Urinary bladder (tissue), 4 donors: ENCODE measurements around the gene ZFP3. TPM values are rescaled to one million over a fixed set of nuclear protein-coding genes. Genes with fewer than 3 reads are reported as not detected.
"Not testable (repeated sequence)": the region's sequence is repeated elsewhere in the genome, so short reads cannot be mapped to it uniquely, and the experiment has no call there.

Experiments
- DNase-seq: peaks from one replicate; pipeline ENCODE4 v3.0.0-alpha.2; 2015; ENCODE audit errors: extremely low spot score
- H3K27ac ChIP-seq: one replicate; pipeline ENCODE4 v1.5.1; 2013; ENCODE audit warnings: low read depth, mild to moderate bottlenecking, moderate library complexity
- H3K36me3 ChIP-seq: one replicate; pipeline ENCODE4 v1.6.1; 2013; ENCODE audit warnings: mild to moderate bottlenecking, moderate library complexity; ENCODE audit not compliant: insufficient read depth
- H3K4me1 ChIP-seq: one replicate; pipeline ENCODE4 v1.6.1; 2013; ENCODE audit warnings: mild to moderate bottlenecking, moderate library complexity; ENCODE audit not compliant: insufficient read depth
- H3K4me3 ChIP-seq: one replicate; pipeline ENCODE4 v1.5.1; 2013; ENCODE audit warnings: low read depth, low read length
- WGBS: extraction: QIAGEN DNeasy Blood & Tissue Kit; methylation state at CpG from one replicate; pipeline ENCODE4 v1.1.7; 2013; 5-methylcytosine and 5-hydroxymethylcytosine counted together
- polyA plus RNA-seq: library from polyadenylated mRNA; stranded (reverse); fragments of 200-250 nt; gene quantifications from one replicate; pipeline ENCODE4 v1.2.3, GENCODE V29; 2013
- total RNA-seq: library from RNA; depleted of rRNA; stranded (reverse); fragments of >200 nt; gene quantifications from one replicate; pipeline ENCODE4 v1.2.3, GENCODE V29; 2014
- donor health status: healthy with polysubstance abuse.
- donor health status: healthy.

Gene ZFP3
- total and polyA plus RNA-seq, 2 donors: 3.9 to 9.2 TPM

- not testable (repeated sequence) for H3K36me3 ChIP-seq, H3K4me1 ChIP-seq, H3K4me3 ChIP-seq, H3K27ac ChIP-seq, DNase-seq
- WGBS: 69% methylated on average over 5 of the region's 5 CpGs
Observed at GRCh38 chr17:5124125-5124760, 46.0 kb downstream of the ZFP3 start.

GRCh38 chr17:5124896-5125295 lies 46.6 kb downstream of the ZFP3 start:
- 81% methylated on average over 7 of the region's 7 CpGs for WGBS
- not testable (repeated sequence) for DNase-seq, H3K36me3 ChIP-seq

GRCh38 chr17:5126719-5127488 lies 48.6 kb downstream of the ZFP3 start:
- no peaks in the 10 kb centered on the region for H3K36me3 ChIP-seq
- peaks cover 2% of the 10 kb centered on the region for H3K4me1 ChIP-seq
- DNase-seq: no peak
- no peak overlapping the region for H3K4me3 ChIP-seq
- WGBS: 79% methylated on average over 17 of the region's 17 CpGs
- H3K27ac ChIP-seq: no peak overlapping the region

More at GRCh38 chr17:5124896-5125295, 46.6 kb downstream of the ZFP3 start:
- not testable (repeated sequence) for H3K4me3 ChIP-seq, H3K4me1 ChIP-seq, H3K27ac ChIP-seq

GRCh38 chr17:5127910-5128309 lies 49.6 kb downstream of the ZFP3 start:
- WGBS: 64% methylated on average over 4 of the region's 4 CpGs
- Histone ChIP-seq H3K36me3 (no peaks in the 10 kb centered on the region), H3K4me3 (no peak overlapping the region), H3K27ac (no peak overlapping the region), H3K4me1 (peaks cover 2% of the 10 kb centered on the region)
- DNase-seq: no peak

GRCh38 chr17:5128387-5128786 lies 50.1 kb downstream of the ZFP3 start:
- not testable (repeated sequence) for DNase-seq, H3K27ac ChIP-seq, H3K4me1 ChIP-seq, H3K36me3 ChIP-seq, H3K4me3 ChIP-seq
- WGBS: 85% methylated on average over 8 of the region's 8 CpGs

- WGBS: 91% methylated on average over 11 of the region's 11 CpGs
- Histone ChIP-seq H3K4me1 (no peaks in the 10 kb centered on the region), H3K4me3 (no peak overlapping the region), H3K27ac (no peak overlapping the region), H3K36me3 (no peaks in the 10 kb centered on the region)
- DNase-seq: no peak
Observed at GRCh38 chr17:5128905-5129535, 50.8 kb downstream of the ZFP3 start.

GRCh38 chr17:5129770-5130169 lies 51.5 kb downstream of the ZFP3 start:
- not testable (repeated sequence) for DNase-seq
- WGBS: 91% methylated on average over 8 of the region's 8 CpGs

GRCh38 chr17:5130261-5130660 lies 52.0 kb downstream of the ZFP3 start:
- H3K4me1 ChIP-seq, DNase-seq, H3K4me3 ChIP-seq, H3K27ac ChIP-seq, H3K36me3 ChIP-seq: not testable (repeated sequence)
- WGBS: 93% methylated on average over 10 of the region's 10 CpGs

More at GRCh38 chr17:5129770-5130169, 51.5 kb downstream of the ZFP3 start:
- H3K4me3 ChIP-seq, H3K4me1 ChIP-seq, H3K36me3 ChIP-seq, H3K27ac ChIP-seq: not testable (repeated sequence)

- WGBS: 76% methylated on average over 5 of the region's 5 CpGs
- not testable (repeated sequence) for H3K27ac ChIP-seq, H3K4me1 ChIP-seq, H3K4me3 ChIP-seq, H3K36me3 ChIP-seq, DNase-seq
Observed at GRCh38 chr17:5130687-5131086, 52.4 kb downstream of the ZFP3 start.

GRCh38 chr17:5131146-5131715 lies 53.0 kb downstream of the ZFP3 start:
- no peak overlapping the region for H3K4me3 ChIP-seq
- no peaks in the 10 kb centered on the region for H3K36me3 ChIP-seq
- no peak for DNase-seq
- no peak overlapping the region for H3K27ac ChIP-seq
- WGBS: 91% methylated on average over 7 of the region's 7 CpGs
- no peaks in the 10 kb centered on the region for H3K4me1 ChIP-seq

GRCh38 chr17:5131799-5132502 lies 53.7 kb downstream of the ZFP3 start:
- 81% methylated on average over 16 of the region's 16 CpGs for whole genome bisulfite sequencing
- H3K4me1 ChIP-seq, H3K36me3 ChIP-seq, H3K4me3 ChIP-seq, DNase-seq, H3K27ac ChIP-seq: not testable (repeated sequence)

- not testable (repeated sequence) for H3K4me3 ChIP-seq, DNase-seq, H3K27ac ChIP-seq, H3K36me3 ChIP-seq, H3K4me1 ChIP-seq
- WGBS: 91% methylated on average over 15 of the region's 15 CpGs
Observed at GRCh38 chr17:5132503-5133225, 54.4 kb downstream of the ZFP3 start.

GRCh38 chr17:5133311-5133710 lies 55.0 kb downstream of the ZFP3 start:
- no peak for DNase-seq
- Histone ChIP-seq H3K27ac (no peak overlapping the region), H3K36me3 (no peaks in the 10 kb centered on the region), H3K4me3 (no peak overlapping the region), H3K4me1 (no peaks in the 10 kb centered on the region)
- 79% methylated on average over 8 of the region's 8 CpGs for WGBS
